HCT116 (cell line): Measurements from ENCODE around the gene KCTD10. TPM values are rescaled to one million over a fixed set of nuclear protein-coding genes. Genes with fewer than 3 reads are reported as not detected.

ENCODE experiments used
- ATAC-seq: fragments of 200-7000 bp; cut with Tn5 transposase; 2 replicates; pipeline ENCODE4 v1.9.1; 2020; ENCODE audit warnings: mild to moderate bottlenecking, moderate library complexity
- BruUV-seq: library from RNA; stranded (reverse); fragments of 400-500 nt; replicated peaks from 2 replicates; lab custom pipeline; 2021; lab: Mats Ljungman, UMichigan
- CTCF ChIA-PET: fragments of 300-600 bp; sonication (Branson Sonifier 250); formaldehyde crosslinking; loops from one replicate; lab custom pipeline; 2021; ENCODE audit warnings: antibody characterized with exemption; lab: Charles Lee
- POLR2A ChIA-PET: fragments of 300-600, 350-600 bp; sonication (Branson Sonifier 250); formaldehyde crosslinking; loops from one replicate; lab custom pipeline; 2021; ENCODE audit warnings: antibody characterized with exemption; lab: Charles Lee
- RAD21 ChIA-PET, 2 experiments: fragments of 300-600 bp; sonication (Branson Sonifier 250); formaldehyde crosslinking; loops; one replicate each; lab custom pipeline; 2023; ENCODE audit warnings: low total read pairs in 2 of 2; ENCODE audit not compliant: uncharacterized antibody in 2 of 2, unreplicated experiment in 2 of 2, low non-redundant PET in 1 of 2; lab: Charles Lee
- DNase-seq: peaks from one replicate; pipeline ENCODE4 v3.0.0-alpha.2; 2010; ENCODE audit warnings: low read depth, low spot score
- H2AFZ ChIP-seq: fragments of 200-600 bp; shearing (Covaris generic), sonication (generic); 2 replicates; pipeline ENCODE4 v1.6.1; 2017; ENCODE audit warnings: low read depth, mixed run types, mixed read lengths, antibody characterized with exemption, low read length; ENCODE audit not compliant: poor library complexity, severe bottlenecking
- H3K27ac ChIP-seq: 2 replicates; pipeline ENCODE4 v1.5.1; 2012; ENCODE audit warnings: low read depth, low read length
- H3K27me3 ChIP-seq: fragments of 200-600 bp; sonication (generic); 2 replicates; pipeline ENCODE4 v1.6.1; 2016; ENCODE audit warnings: mixed run types, low read length, mixed read lengths; ENCODE audit not compliant: insufficient read depth
- H3K36me3 ChIP-seq, 2 experiments: fragments of 200-500 bp in 1 of 2; fragments of 200-600 bp in 1 of 2; sonication (Bioruptor generic) in 1 of 2; sonication (generic) in 1 of 2; 2 replicates each; pipeline versions ENCODE4 v1.5.1 to v1.6.1; 2014 to 2016; ENCODE audit warnings: low read length in 2 of 2, inconsistent platforms in 1 of 2, mixed read lengths in 1 of 2, mixed run types in 1 of 2; ENCODE audit not compliant: insufficient read depth in 2 of 2, control insufficient read depth in 1 of 2
- H3K4me1 ChIP-seq, 2 experiments: fragments of 200-600 bp in 1 of 2; sonication (generic) in 1 of 2; 2 replicates each; pipeline versions ENCODE4 v1.5.1 to v1.6.1; 2012 to 2017; ENCODE audit warnings: low read length in 2 of 2, inconsistent platforms in 1 of 2, mild to moderate bottlenecking in 1 of 2, mixed read lengths in 1 of 2, mixed run types in 1 of 2, moderate library complexity in 1 of 2; ENCODE audit not compliant: insufficient read depth in 2 of 2, control insufficient read depth in 1 of 2
- H3K4me2 ChIP-seq: fragments of 200-600 bp; sonication (generic); 2 replicates; pipeline ENCODE4 v1.6.1; 2017; ENCODE audit warnings: mixed run types, low read length, mixed read lengths
- H3K4me3 ChIP-seq, 2 experiments: fragments of 200-600 bp in 1 of 2; sonication (generic) in 1 of 2; replicated peaks in 1 of 2; 2 replicates each; pipeline ENCODE4 v1.5.1; 2011 to 2016; ENCODE audit warnings: low read length in 2 of 2, control low read depth in 1 of 2, low read depth in 1 of 2, mild to moderate bottlenecking in 1 of 2, mixed read lengths in 1 of 2, mixed run types in 1 of 2
- H3K79me2 ChIP-seq: fragments of 200-600 bp; sonication (generic); 2 replicates; pipeline ENCODE4 v1.6.1; 2017; ENCODE audit warnings: mild to moderate bottlenecking, mixed run types, low read length, moderate library complexity, mixed read lengths; ENCODE audit not compliant: insufficient read depth
- H3K9ac ChIP-seq: fragments of 200-600 bp; sonication (generic); 2 replicates; pipeline ENCODE4 v1.6.1; 2016; ENCODE audit warnings: low read length, mixed read lengths
- H3K9me2 ChIP-seq: fragments of 200-600 bp; sonication (generic), shearing (Covaris generic); 2 replicates; pipeline ENCODE4 v1.6.1; 2017; ENCODE audit warnings: mixed run types, mild to moderate bottlenecking, moderate library complexity; ENCODE audit not compliant: insufficient read depth
- H3K9me3 ChIP-seq, 2 experiments: fragments of 200-500 bp in 1 of 2; fragments of 200-600 bp in 1 of 2; sonication (Bioruptor generic) in 1 of 2; sonication (generic) in 1 of 2; 2 replicates each; pipeline ENCODE4 v1.6.1; 2014 to 2017; ENCODE audit warnings: low read length in 2 of 2, mixed read lengths in 2 of 2, inconsistent platforms in 1 of 2, low read depth in 1 of 2, mild to moderate bottlenecking in 1 of 2, mixed run types in 1 of 2, moderate library complexity in 1 of 2; ENCODE audit not compliant: control insufficient read depth in 1 of 2, insufficient read depth in 1 of 2
- H4K20me1 ChIP-seq: fragments of 200-600 bp; sonication (generic), shearing (Covaris generic); 2 replicates; pipeline ENCODE4 v1.6.1; 2017; ENCODE audit warnings: mixed run types, mild to moderate bottlenecking, moderate library complexity; ENCODE audit not compliant: insufficient read depth
- ATF3 ChIP-seq: IDR thresholded peaks from 2 replicates; pipeline ENCODE4 v1.6.1; 2012
- CBX3 ChIP-seq: IDR thresholded peaks from 2 replicates; pipeline ENCODE4 v1.6.1; 2012; ENCODE audit warnings: low read depth
- CEBPB ChIP-seq: IDR thresholded peaks from 2 replicates; pipeline ENCODE4 v1.6.1; 2012; ENCODE audit warnings: low read depth
- EGR1 ChIP-seq: IDR thresholded peaks from 2 replicates; pipeline ENCODE4 v1.6.1; 2012; ENCODE audit warnings: low read depth
- ELF1 ChIP-seq: IDR thresholded peaks from 2 replicates; pipeline ENCODE4 v1.6.1; 2012; ENCODE audit warnings: low read depth, borderline replicate concordance
- EZH2 ChIP-seq: fragments of 200-600 bp; sonication (generic); IDR thresholded peaks from 2 replicates; pipeline ENCODE4 v1.6.1; 2017; ENCODE audit warnings: antibody characterized with exemption, mixed run types
- FOSL1 ChIP-seq: IDR thresholded peaks from 2 replicates; pipeline ENCODE4 v1.6.1; 2012; ENCODE audit warnings: low read depth
- JUND ChIP-seq: IDR thresholded peaks from 2 replicates; pipeline ENCODE4 v1.6.1; 2012
- MAX ChIP-seq: IDR thresholded peaks from 2 replicates; pipeline ENCODE4 v1.6.1; 2012
- POLR2A ChIP-seq: IDR thresholded peaks from 2 replicates; pipeline ENCODE4 v1.7.0; 2011; ENCODE audit warnings: borderline replicate concordance; ENCODE audit not compliant: insufficient read depth, insufficient read length; ENCODE audit errors: extremely low read depth
- POLR2AphosphoS5 ChIP-seq: IDR thresholded peaks from 2 replicates; pipeline ENCODE4 v1.6.1; 2011; ENCODE audit warnings: mild to moderate bottlenecking, low read depth, low read length, moderate library complexity
- RAD21 ChIP-seq: IDR thresholded peaks from 2 replicates; pipeline ENCODE4 v1.6.1; 2012; ENCODE audit warnings: low read depth, mild to moderate bottlenecking
- SIN3A ChIP-seq: IDR thresholded peaks from 2 replicates; pipeline ENCODE4 v1.6.1; 2012; ENCODE audit warnings: low read depth
- SP1 ChIP-seq: IDR thresholded peaks from 2 replicates; pipeline ENCODE4 v1.6.1; 2012; ENCODE audit warnings: low read depth
- SRF ChIP-seq: IDR thresholded peaks from 2 replicates; pipeline ENCODE4 v1.6.1; 2012; ENCODE audit warnings: low read depth
- TCF7L2 ChIP-seq: IDR thresholded peaks from 2 replicates; pipeline ENCODE4 v1.7.0; 2011; ENCODE audit warnings: borderline replicate concordance, inconsistent platforms; ENCODE audit not compliant: insufficient read depth, insufficient read length; ENCODE audit errors: extremely low read depth
- YY1 ChIP-seq: IDR thresholded peaks from 2 replicates; pipeline ENCODE4 v1.6.1; 2011; ENCODE audit warnings: low read length, low read depth, moderate library complexity, mild to moderate bottlenecking; ENCODE audit not compliant: insufficient replicate concordance; ENCODE audit errors: extremely low read depth
- ZBTB33 ChIP-seq: IDR thresholded peaks from 2 replicates; pipeline ENCODE4 v1.6.1; 2011; ENCODE audit warnings: mild to moderate bottlenecking, low read length, moderate library complexity; ENCODE audit not compliant: insufficient replicate concordance; ENCODE audit errors: extremely low read depth
- ZNF274 ChIP-seq: fragments of 200-500 bp; sonication (Bioruptor generic); IDR thresholded peaks from 2 replicates; pipeline ENCODE4 v1.6.1; 2014; ENCODE audit warnings: mild to moderate bottlenecking, low read depth, low read length, inconsistent platforms
- intact Hi-C: fragments of 100-400 bp; cut with micrococcal nuclease; formaldehyde crosslinking; loops from 2 replicates; pipeline ENCODE4 v1.10.0; 2022
- total RNA-seq: library from RNA; stranded (reverse); gene quantifications from one replicate; pipeline ENCODE4 v1.2.1, GENCODE V29; 2021; ENCODE audit not compliant: unreplicated experiment

Gene KCTD10
- total RNA-seq, 1 experiment from 2014 or later, result 34.7 TPM

- H3K4me1 ChIP-seq, result peaks cover 39 to 44% of the 10 kb centered on the region in 2 experiments
- CTCF ChIA-PET, result no interaction called here
- H3K9ac ChIP-seq, result no peak overlapping the region
- ATAC-seq, result no peak
- no peak overlapping the region for H3K27ac ChIP-seq
- no peak overlapping the region for H2AFZ ChIP-seq
- BruUV-seq, result no TSS peak
- POLR2A ChIA-PET, result no interaction called here
- H3K27me3 ChIP-seq, result no peaks in the 10 kb centered on the region
- H3K36me3 ChIP-seq, result peaks cover 15 to 19% of the 10 kb centered on the region in 2 experiments; a peak in 3 of 4 replicates
- no peak overlapping the region for H3K4me2 ChIP-seq
- H3K4me3 ChIP-seq, result no peak overlapping the region
- peaks cover 4% of the 10 kb centered on the region; the same call in 1 of the 2 replicates for H4K20me1 ChIP-seq
- RAD21 ChIA-PET, result no interaction called here
- TF ChIP-seq YY1 (no peak), SIN3A (no peak), ATF3 (no peak), CBX3 (no peak), POLR2AphosphoS5 (no peak), EZH2 (no peak), TCF7L2 (no peak), EGR1 (no peak)
- no peaks in the 10 kb centered on the region for H3K9me2 ChIP-seq
- H3K9me3 ChIP-seq, result no peaks in the 10 kb centered on the region
- no peak for DNase-seq
- H3K79me2 ChIP-seq, result peaks cover 65% of the 10 kb centered on the region
- intact Hi-C loops, result no loop called here
These were observed 12.3 kb downstream of the KCTD10 start for GRCh38 chr12:109464642-109465351.

GRCh38 chr12:109463756-109464155 lies 13.3 kb downstream of the KCTD10 start:
- Histone ChIP-seq H3K27ac (peak overlapping the region; percentile 68), H3K27me3 (no peaks in the 10 kb centered on the region), H3K9me3 (no peaks in the 10 kb centered on the region), H3K4me2 (peak overlapping the region; percentile 70), H3K9ac (peak overlapping the region; percentile 37), H3K4me1 (peaks cover 39 to 44% of the 10 kb centered on the region in 2 experiments), H3K9me2 (no peaks in the 10 kb centered on the region), H3K79me2 (peaks cover 63% of the 10 kb centered on the region), H4K20me1 (peaks cover 4% of the 10 kb centered on the region; the same call in 1 of the 2 replicates), H3K4me3 (peak overlapping the region in 1 of 2 experiments; percentile 37; a peak in 2 of 4 replicates), H3K36me3 (peaks cover 11 to 15% of the 10 kb centered on the region in 2 experiments; a peak in 3 of 4 replicates), H2AFZ (no peak overlapping the region)
- ATAC-seq (peak; percentile 16), DNase-seq (no peak)
- ChIA-PET RAD21 (no interaction called here), CTCF (no interaction called here), POLR2A (no interaction called here)
- intact Hi-C loops, result no loop called here
- no TSS peak for BruUV-seq
- TF ChIP-seq FOSL1 (no peak), YY1 (no peak), MAX (no peak), SP1 (no peak), JUND (no peak), CEBPB (no peak), RAD21 (no peak), ZNF274 (no peak), ATF3 (no peak), ZBTB33 (no peak), TCF7L2 (no peak), ELF1 (no peak), SRF (no peak), EGR1 (no peak), POLR2A (no peak)
